Smooth muscle cell (in vitro differentiated cells): ENCODE measurements around the gene DUS1L. TPM values are rescaled to one million over a fixed set of nuclear protein-coding genes. Genes with fewer than 3 reads are reported as not detected.

Source experiments
- DNase-seq: peaks from one replicate; lab custom pipeline; 2025; ENCODE audit not compliant: unreplicated experiment; lab: John Stamatoyannopoulos, UW
- H2AFZ ChIP-seq: fragments of 200-600 bp; sonication (generic); 2 replicates; pipeline ENCODE4 v1.6.0; 2016; ENCODE audit warnings: antibody characterized with exemption, low read depth, mild to moderate bottlenecking
- H3F3A ChIP-seq: fragments of 200-600 bp; sonication (generic); 2 replicates; pipeline ENCODE4 v1.6.0; 2017; ENCODE audit warnings: antibody characterized with exemption, low read depth
- H3K27ac ChIP-seq: fragments of 200-600 bp; sonication (generic); 2 replicates; pipeline ENCODE4 v1.5.1; 2016; ENCODE audit warnings: low read depth, mild to moderate bottlenecking
- H3K27me3 ChIP-seq: fragments of 200-600 bp; sonication (generic); 2 replicates; pipeline ENCODE4 v1.6.1; 2016; ENCODE audit warnings: low read depth, mild to moderate bottlenecking
- H3K36me3 ChIP-seq: fragments of 200-600 bp; sonication (generic); 2 replicates; pipeline ENCODE4 v1.5.1; 2016; ENCODE audit warnings: low read depth
- H3K4me1 ChIP-seq: fragments of 200-600 bp; sonication (generic); 2 replicates; pipeline ENCODE4 v1.5.1; 2016; ENCODE audit warnings: low read depth
- H3K4me2 ChIP-seq: fragments of 200-600 bp; sonication (generic); 2 replicates; pipeline ENCODE4 v1.6.0; 2016; ENCODE audit warnings: mild to moderate bottlenecking
- H3K4me3 ChIP-seq: fragments of 200-600 bp; sonication (generic); 2 replicates; pipeline ENCODE4 v1.5.1; 2016; ENCODE audit warnings: mild to moderate bottlenecking
- H3K79me2 ChIP-seq: fragments of 200-600 bp; sonication (generic); 2 replicates; pipeline ENCODE4 v1.6.0; 2016; ENCODE audit warnings: low read depth, mild to moderate bottlenecking
- H3K9ac ChIP-seq: fragments of 200-600 bp; sonication (generic); 2 replicates; pipeline ENCODE4 v1.6.0; 2016; ENCODE audit warnings: low read depth
- H3K9me3 ChIP-seq: fragments of 200-600 bp; sonication (generic); replicated peaks from 2 replicates; pipeline ENCODE4 v1.5.1; 2016; ENCODE audit warnings: low read depth
- H4K20me1 ChIP-seq: fragments of 200-600 bp; sonication (generic); 2 replicates; pipeline ENCODE4 v1.6.0; 2016; ENCODE audit warnings: low read depth
- WGBS: methylation state at CpG from one replicate; pipeline ENCODE4 v1.1.7; 2016; ENCODE audit warnings: low lambda C conversion rate; 5-methylcytosine and 5-hydroxymethylcytosine counted together
- polyA plus RNA-seq: library from polyadenylated mRNA; unstranded; fragments of >200 nt; fragmentation: Nextera tagmentation; extraction: Ambion mirVana; gene quantifications from 2 replicates; pipeline ENCODE4 v1.2.1, GENCODE V29; 2016
- total RNA-seq: library from RNA; depleted of rRNA; stranded (reverse); fragments of >200 nt; gene quantifications from 2 replicates; pipeline ENCODE4 v1.2.3, GENCODE V29; 2014
- TF ChIP-seq, protein P1 (sequence below): fragments of 200-600 bp; sonication (generic); IDR thresholded peaks from 2 replicates; pipeline ENCODE4 v1.5.1; 2017; ENCODE audit warnings: borderline replicate concordance, mild to moderate bottlenecking, antibody characterized with exemption; ENCODE audit not compliant: insufficient read depth, poor library complexity, severe bottlenecking

DUS1L gene
- total and polyA plus RNA-seq, 2 experiments from 2014 or later = 49.4 to 125 TPM

DNA sequence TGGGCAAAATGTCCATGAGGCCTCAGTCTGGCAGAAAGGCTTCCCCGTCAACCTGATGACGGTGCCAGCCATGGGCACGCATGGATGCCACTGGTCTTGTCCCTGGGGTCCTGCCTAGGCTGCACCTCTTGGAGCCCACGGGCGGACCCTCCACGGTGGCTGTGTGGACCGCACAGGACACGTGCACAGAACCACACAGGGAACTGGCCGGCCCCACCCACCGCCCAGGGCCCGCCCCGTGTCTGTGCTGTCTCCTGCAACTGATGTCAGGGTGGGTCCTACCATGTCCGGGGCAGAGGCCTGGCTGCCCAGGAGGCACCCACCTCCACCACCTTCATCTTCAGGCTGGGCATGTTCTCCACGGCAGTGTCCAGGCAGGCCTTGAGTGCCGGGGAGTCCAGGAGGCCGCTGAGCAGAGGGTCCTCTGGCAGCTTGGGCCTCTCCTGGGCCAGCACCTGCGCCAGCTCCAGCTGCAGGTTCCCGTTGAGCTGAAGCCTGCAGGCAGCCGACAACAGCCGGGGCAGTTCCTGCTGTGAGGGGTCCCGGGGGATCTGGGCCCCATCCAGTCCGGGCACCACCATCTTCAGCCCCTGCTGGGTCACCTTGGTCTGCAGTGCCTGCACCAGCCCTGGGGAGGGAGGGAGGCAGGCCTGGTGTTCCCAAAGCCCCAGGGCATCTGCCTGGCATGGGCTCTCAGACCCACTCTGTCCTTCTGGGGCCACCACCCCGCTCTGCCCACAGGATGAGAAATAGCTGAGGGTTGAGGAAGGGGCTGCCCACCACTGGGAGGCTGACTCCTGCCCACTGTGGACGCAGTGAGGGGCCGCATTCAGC, 20.5 kb upstream of the DUS1L start:
- Histone ChIP-seq H3K9ac (no peak overlapping the region), H3K9me3 (no peaks in the 10 kb centered on the region), H3K4me2 (no peak overlapping the region), H3K79me2 (no peaks in the 10 kb centered on the region), H3K27ac (no peak overlapping the region), H3K27me3 (no peaks in the 10 kb centered on the region), H3F3A (no peaks in the 10 kb centered on the region), H2AFZ (no peak overlapping the region), H3K36me3 (no peaks in the 10 kb centered on the region), H4K20me1 (peaks cover 79% of the 10 kb centered on the region), H3K4me3 (no peak overlapping the region), H3K4me1 (no peaks in the 10 kb centered on the region)
- TF ChIP-seq, protein P1, sequence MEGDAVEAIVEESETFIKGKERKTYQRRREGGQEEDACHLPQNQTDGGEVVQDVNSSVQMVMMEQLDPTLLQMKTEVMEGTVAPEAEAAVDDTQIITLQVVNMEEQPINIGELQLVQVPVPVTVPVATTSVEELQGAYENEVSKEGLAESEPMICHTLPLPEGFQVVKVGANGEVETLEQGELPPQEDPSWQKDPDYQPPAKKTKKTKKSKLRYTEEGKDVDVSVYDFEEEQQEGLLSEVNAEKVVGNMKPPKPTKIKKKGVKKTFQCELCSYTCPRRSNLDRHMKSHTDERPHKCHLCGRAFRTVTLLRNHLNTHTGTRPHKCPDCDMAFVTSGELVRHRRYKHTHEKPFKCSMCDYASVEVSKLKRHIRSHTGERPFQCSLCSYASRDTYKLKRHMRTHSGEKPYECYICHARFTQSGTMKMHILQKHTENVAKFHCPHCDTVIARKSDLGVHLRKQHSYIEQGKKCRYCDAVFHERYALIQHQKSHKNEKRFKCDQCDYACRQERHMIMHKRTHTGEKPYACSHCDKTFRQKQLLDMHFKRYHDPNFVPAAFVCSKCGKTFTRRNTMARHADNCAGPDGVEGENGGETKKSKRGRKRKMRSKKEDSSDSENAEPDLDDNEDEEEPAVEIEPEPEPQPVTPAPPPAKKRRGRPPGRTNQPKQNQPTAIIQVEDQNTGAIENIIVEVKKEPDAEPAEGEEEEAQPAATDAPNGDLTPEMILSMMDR = no peak
- 97% methylated on average over 25 of the region's 25 CpGs for WGBS
- no peak for DNase-seq

DNA sequence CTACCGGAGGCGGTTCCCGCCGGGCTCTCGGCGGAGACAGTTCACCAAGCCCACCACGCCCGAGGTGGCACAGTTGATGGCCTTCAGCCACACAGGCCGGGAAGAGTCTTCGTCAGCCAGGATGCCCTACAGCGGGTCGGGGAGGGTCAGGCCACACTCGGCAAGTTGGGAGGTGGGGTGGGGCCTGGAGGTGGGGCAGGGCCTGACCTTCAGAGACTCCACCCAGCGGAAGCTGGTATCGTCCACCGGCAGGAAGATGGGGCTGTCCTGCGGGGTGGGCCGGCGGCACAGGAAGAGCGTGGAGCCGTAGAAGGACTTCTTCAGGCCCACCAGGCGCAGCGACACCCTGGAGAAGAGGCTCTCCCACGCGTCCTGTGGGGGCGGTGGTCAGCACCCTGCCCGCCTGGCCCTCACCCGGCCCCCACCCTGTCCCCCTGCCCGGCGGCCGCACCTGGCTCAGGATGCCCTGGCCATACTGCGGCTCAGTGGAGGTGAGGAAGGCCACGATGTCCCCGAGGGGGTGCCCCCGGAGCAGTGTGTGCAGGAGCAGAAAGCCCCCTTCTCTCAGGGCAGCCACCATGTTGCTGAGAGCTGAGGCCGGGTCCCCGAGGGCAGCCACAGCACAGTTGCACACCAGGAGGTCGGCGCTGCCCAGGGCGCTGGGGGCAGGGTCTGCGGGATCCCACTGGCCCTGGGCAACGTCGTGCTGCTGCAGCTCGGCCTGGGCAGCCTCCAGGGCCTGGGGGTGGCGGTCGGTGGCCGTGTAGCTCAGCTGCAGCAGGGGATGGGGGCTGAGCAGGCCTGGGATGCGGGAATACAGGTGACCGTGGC, 19.6 kb upstream of the DUS1L start:
- peaks cover 76% of the 10 kb centered on the region for H4K20me1 ChIP-seq

DNA sequence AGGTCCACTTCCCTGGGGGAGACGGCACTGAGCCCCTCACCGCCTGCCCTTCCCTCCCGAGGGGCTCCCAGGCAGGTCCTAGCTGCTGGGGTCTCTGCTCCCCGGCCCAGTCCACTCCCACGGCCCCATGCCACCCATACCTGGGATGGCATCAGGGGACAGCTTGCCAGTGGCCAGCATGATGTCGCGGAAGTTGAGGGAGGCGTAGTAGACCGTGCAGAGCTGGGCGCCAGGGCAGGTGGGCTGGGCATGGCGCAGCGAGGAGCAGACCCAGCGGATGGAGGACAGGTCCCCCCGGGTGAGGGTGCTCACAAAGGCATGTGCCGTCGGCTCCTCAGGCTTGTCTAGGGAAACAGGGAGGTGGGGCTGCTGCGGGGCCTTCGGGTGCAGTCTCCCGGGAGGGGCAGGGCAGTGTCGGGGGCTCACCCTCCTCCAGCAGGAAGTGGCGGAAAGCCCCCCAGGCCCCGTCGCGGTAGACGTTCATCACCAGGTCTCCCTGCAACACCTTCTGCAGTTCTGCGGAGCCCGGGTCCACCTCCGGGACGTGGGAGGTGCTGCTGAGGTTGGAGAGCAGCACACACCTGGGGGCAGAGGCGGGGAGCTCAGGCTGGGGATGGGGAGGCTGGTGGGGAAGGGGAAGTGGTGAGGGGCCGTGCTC, 18.9 kb upstream of the DUS1L start:
- Histone ChIP-seq H3K4me2 (no peak overlapping the region), H3K27me3 (no peaks in the 10 kb centered on the region), H3K36me3 (no peaks in the 10 kb centered on the region), H2AFZ (no peak overlapping the region), H3K4me3 (no peak overlapping the region), H3F3A (no peaks in the 10 kb centered on the region), H3K79me2 (no peaks in the 10 kb centered on the region), H3K9me3 (no peaks in the 10 kb centered on the region), H3K27ac (no peak overlapping the region), H3K9ac (no peak overlapping the region), H3K4me1 (no peaks in the 10 kb centered on the region), H4K20me1 (peaks cover 68% of the 10 kb centered on the region)
- 98% methylated on average over 24 of the region's 31 CpGs for WGBS
- TF ChIP-seq, protein P1 = no peak
- no peak for DNase-seq

More for the DNA sequence above, 19.6 kb upstream of the DUS1L start:
- no peak overlapping the region for H3K9ac ChIP-seq
- no peak overlapping the region for H2AFZ ChIP-seq
- H3K9me3 ChIP-seq = no peaks in the 10 kb centered on the region
- H3F3A ChIP-seq = no peaks in the 10 kb centered on the region
- H3K4me2 ChIP-seq = no peak overlapping the region
- 95% methylated on average over 34 of the region's 49 CpGs for WGBS
- TF ChIP-seq, protein P1 = no peak
- H3K4me1 ChIP-seq = no peaks in the 10 kb centered on the region
- H3K27me3 ChIP-seq = no peaks in the 10 kb centered on the region
- H3K27ac ChIP-seq = no peak overlapping the region
- H3K4me3 ChIP-seq = no peak overlapping the region
- H3K36me3 ChIP-seq = no peaks in the 10 kb centered on the region
- no peak for DNase-seq
- no peaks in the 10 kb centered on the region for H3K79me2 ChIP-seq
